Stimulated activated CD8-positive, alpha-beta memory T cell treated with anti-CD3 and anti-CD28 coated beads, Interleukin-2, amount 100 ng/mL, for 48 hours (primary cell): ENCODE data around the gene RNU6-1.

ENCODE experiments used
- DNase-seq, 2 donors: peaks; one replicate each; pipeline ENCODE4 v3.0.0-alpha.2; 2020; ENCODE audit warnings: low read depth in 2 of 2

Gene RNU6-1

DNA sequence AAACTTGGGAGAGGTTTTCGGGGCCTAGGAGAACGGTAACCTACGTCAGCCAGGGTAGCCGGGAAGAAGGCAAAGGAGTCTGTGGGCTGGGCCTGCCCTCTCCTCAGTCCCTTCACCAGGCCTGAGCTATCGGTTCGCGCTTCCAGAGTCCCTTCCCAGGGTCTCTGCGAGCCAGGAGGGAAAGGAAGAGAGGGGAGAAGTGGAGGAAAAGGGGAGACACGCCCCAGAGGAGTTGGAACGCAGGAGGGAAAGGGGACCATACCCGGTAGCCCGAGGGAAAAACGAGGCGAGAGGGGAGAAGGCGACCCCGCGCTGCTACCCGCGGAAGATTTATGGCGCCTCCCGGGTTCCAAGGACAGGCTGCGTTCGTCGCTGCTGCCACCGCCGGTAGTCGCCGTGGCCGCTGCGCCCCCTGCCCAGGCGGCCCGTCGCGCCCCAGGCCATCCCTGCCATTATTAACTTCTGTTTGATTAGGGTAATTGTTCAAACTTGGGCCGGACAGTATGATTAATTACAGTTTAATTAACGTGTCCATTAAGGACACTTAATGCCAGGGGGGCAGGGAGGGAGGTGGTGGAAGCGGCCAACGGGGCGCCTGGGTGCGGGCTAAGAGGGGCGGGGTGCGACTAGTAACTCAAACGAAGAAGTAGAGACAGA lies 17.9 kb downstream of the RNU6-1 start:
- DNase-seq: no peak

DNA sequence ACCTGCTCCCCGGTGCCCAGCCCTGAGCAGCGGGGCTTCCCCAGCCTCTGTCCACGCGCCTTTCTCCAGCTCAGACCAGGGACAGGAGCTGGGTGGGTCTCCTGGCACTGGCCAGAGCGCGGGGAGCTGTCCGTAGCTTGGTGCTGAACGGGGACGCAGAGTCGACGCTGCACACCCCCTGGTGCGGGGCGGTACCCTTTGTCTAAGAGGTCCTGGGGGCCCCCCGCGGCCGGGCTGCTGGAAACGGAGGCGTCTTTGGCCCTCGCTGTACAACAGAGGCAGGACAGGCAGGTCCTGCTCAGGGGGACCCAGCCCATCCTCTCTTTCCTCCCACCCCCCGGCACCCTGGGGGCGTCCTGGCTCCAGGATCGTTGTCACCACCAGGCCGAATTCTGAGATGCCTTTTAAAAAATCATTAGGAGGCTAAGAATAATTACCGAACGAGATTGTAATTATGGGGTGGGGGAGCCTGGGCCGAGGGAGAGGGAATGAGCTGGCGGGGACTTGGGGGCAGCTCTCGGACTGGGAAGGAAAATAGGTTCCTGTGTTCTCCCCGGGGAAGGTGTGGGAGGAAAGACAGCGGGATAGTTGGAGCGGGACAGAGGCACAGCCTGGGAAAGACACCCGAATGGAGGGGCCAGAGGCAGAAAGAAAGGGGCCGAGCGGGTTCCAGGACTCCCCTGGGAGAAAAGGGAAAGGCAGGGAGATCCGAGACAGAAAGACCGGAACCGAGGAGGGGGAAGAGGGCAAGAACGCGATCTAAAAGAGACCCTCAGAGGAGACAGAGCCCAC lies 18.7 kb downstream of the RNU6-1 start:
- DNase-seq: no peak

DNA sequence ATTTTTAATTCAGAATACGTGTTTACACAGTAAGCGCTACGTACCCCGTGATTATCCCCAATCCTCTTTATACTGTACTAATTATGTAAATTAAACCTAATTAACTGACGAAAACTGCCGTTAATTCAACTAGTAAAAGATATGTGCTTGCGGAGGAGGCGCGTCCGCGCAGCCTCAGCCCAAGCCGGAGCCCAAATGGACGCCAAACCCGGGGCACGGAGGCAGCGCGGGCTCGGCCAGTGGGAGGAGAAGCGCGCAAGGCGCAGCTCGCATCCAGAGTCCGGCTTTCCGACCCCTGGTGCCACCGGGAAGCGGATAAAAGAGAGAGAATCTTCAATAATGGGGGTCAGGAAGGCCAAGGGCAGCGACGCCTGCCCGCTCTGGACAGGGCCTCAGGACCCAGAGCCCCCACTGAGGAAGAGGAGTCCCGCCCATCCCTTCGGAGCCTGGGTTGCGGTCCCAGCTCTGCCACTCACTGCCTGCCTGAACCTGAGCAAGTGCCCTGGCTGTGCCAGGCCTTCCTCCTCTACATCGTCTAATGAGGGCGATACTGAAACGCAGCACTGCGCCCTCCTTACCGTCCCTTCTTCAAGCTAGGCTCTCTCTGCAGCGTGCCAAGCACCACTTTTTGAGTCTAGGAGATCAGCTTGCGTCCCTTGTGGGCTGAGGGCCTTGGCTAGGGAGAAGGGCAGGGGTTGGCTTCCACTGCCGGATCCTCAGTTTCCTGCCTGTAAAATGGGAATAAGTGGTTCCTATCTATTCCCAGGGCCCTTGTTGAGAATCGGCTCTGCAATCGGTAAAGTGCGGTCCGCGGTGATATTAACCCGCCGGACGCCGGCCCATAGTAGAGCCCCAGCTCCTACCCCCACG lies 19.5 kb downstream of the RNU6-1 start:
- no peak for DNase-seq

DNA sequence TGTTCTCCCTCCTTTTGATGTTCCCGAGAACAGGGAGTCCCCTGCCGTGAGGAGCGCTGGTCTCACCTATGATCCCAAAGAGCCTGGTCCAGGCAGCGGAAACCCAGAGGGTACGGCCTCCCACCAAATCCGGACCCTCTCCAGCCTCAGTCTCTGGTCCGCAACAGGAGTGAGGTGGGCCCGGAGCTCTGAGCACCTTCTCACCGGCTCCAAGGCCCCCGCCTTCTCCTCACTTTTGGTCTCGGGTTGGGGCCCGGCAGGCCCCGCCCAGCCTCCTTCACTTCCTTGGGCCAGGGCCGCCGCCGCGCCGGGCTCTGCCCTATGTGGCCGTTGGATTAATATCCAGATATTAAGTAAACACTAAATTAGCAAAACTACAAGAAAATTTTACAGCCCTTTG lies 20.2 kb downstream of the RNU6-1 start:
- DNase-seq: no peak

DNA sequence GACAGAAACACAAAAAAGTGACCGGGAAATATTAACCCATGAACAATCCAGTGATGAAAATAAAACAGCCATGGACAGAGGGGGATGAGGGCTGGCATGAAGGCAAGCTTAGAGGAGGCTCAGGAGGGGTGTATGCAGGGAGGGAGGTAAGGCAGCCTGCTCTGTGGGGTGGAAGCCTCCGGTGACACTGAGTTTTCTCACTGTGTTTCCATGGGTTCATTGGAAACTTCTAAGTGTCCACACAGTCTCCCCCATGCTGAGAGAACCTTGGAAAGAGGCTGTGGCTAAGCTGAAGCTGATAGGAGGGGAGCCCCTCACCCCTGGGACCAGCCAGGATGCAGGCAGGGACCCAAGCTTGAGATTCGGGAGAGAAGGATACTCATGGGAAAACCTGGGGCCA lies 21.4 kb downstream of the RNU6-1 start:
- DNase-seq: no peak

DNA sequence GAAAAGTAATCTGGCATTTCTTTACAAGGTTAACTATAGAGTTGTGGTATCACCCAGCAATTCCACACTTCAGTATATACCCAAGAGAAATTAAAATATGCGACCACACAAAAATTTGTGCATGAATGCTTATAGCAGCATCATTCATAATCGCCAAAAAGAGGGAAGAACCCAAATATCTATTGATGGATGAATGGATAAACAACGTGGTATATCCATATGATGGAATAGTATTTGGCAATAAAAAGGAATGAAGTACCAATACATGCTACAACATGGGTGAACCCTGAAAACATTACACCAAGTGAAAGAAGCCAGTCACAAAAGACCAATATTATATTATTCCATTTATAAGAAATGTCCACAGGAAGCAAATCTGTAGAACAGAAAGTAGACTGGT lies 23.2 kb downstream of the RNU6-1 start:
- no peak for DNase-seq

DNA sequence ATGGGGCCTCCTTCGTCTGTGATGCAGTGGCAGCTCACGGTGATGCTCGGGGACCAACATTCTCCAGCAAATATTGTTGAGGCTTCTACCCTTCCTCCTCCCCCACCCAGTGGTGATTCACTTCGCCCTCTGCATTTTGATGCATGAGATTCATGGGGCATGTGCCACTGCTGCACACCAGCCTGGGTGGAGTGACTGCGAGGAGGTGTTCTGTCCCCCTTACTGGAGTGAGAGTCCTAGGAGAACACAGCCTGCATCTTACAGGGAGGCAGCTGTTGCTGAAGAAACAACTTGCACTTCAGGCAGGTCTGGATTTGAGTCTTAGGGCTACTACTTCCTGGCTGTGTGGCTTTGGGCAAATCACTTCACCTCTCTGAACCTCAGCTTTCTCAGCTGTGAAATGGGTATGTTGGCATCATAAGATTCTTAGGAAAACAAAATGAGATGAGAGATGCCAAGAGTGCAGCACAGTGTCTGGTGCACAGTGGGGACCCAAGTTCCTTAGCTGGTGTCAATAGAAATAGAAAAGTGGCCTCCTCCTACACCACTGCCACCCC lies 24.7 kb downstream of the RNU6-1 start:
- no peak for DNase-seq

DNA sequence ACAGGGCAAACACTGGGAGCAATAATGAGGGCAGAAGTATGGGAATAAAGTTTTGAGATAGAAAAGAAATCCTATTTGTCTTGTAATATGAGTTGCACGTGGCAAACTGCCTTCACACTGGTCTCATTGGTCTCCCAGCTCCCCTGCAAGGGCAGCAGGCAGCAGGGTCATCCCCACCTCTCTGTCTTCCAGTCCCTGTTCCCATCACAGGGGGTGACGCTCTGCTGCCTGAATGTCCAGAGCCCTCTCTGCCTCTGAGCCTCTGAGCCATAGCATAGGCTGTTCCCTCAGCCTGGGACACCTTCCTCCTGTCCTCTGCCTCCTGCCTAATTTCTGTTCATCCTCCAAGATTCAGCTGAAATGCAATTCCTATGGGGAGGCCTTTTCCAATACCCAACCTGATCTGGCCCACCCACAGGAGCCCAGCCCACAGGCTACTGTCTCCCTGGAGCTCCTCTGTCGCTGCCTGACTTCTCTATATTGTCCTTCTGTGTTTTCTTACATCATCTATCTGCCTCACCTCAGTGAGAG lies 26.7 kb downstream of the RNU6-1 start:
- DNase-seq: no peak

DNA sequence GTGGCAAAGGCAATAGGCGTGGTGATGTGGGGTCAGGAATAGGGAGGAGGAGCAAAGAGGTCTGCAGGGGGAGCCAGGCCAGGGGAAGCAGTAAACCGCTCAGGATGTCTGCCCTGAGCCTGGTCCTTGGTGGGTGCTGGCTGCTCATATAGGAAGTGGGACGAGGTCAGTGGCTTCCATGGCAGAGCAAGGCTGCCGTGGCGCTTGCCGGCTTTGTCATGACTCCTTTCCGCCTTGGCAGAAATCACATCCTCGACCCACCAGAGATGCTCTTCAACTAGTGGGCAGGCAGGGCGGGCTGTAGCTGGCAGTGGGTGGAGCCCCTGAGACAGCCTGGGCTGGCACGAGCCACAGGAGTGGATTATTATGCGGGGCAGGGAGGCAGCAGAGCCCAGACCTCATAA lies 27.6 kb downstream of the RNU6-1 start:
- no peak for DNase-seq

GRCh38 chr15:67809866-67810265 lies 30.0 kb downstream of the RNU6-1 start:
- DNase-seq: no peak

- no peak for DNase-seq
Measured at GRCh38 chr15:67809441-67809840, 30.4 kb downstream of the RNU6-1 start.

GRCh38 chr15:67808821-67809220 lies 31.0 kb downstream of the RNU6-1 start:
- no peak for DNase-seq

DNA sequence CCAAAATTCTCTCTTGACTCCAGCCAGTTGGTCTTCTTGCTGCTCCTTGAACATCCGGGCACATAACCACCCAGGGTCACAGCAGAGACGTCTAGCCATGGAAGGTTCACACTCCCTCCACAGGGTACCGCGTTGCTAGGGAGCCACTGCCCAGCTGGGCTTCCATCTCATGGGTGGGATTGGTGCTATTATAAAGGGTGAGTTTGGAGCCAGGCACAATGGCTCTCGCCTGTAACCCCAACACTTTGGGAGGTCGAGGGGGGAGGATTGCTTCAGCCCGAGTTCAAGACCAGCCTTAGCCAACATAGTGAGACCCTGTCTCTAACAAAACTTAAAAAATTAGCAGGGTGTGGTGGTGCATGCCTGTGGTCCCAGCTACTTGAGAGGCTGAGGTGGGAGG lies 32.0 kb downstream of the RNU6-1 start:
- DNase-seq: no peak

DNA sequence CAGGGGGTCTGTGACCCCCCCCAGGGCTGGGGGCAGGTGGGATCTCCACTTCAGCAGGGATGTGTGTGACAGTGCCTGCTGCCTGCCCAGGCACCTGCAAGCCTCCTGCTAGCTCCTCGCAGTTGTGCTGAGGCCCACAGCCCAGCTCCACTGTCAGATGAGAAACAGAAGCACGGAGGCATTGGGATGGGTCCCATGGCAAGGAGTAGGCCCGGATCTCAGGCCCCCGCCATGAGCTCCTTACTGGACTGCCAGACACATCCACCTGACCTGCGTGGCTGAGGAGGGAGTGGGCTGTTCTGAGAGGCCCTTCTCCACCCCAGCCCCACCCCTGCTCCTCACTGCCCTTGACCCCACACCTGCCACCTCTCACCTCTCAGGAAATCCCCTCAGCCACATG lies 32.7 kb downstream of the RNU6-1 start:
- no peak for DNase-seq

- no peak for DNase-seq
Measured at GRCh38 chr15:67806536-67806935, 33.3 kb downstream of the RNU6-1 start.

- DNase-seq: no peak
Measured at GRCh38 chr15:67805666-67806516, 34.0 kb downstream of the RNU6-1 start.

- no peak for DNase-seq
Measured at GRCh38 chr15:67805008-67805665, 34.7 kb downstream of the RNU6-1 start.

DNA sequence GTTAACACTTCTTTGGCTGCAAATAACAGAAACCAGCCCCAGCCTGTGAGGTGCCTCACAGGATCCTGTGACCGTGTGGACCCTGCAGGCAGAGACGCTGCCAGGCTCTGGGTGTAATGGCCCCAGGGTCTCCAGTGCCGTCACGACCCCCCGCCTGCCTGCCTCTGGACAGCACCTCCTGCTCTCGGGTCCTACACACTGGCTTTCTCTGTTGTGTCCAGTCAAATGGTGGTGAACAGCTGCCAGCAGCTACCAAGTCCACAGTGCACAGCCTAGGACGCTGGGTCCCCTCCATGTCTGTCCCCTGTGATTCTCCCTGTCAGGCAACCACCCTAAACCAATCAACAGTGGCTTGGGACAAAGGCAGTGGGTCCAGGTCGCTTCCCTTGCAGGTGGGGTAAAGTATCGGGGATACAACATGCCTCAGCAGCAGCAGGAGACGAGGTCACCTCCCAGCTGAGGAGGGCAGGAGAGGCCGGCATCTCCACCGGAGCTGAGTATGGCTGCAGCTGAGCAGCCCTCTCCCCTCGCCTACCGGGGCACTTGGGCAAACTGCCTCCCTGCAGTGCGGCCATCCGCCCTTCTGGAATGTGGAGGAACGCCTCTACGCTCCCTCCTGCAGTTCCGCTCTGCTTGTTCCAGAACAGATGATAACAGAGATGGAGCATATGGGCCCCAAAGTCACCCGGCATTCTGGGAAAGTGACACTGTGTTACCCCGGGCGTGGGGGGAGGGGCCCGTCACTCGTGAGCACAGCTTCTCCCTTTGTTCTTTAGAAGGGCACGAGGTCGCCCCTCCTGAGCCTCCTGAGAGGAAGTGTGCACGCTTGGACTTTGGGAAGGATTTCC lies 35.6 kb downstream of the RNU6-1 start:
- no peak for DNase-seq

GRCh38 chr15:67803299-67803698 lies 36.5 kb downstream of the RNU6-1 start:
- DNase-seq: no peak
